H1 (cell line): Measurements from ENCODE around the gene JAKMIP1. TPM values are rescaled to one million over a fixed set of nuclear protein-coding genes. Genes with fewer than 3 reads are reported as not detected.

ENCODE experiments used
- CHD7 ChIP-seq: fragments of 300-600 bp; sonication (generic); IDR thresholded peaks from 2 replicates; pipeline ENCODE4 v1.7.1; 2012; ENCODE audit warnings: low read length, moderate library complexity, mild to moderate bottlenecking, inconsistent platforms; ENCODE audit not compliant: insufficient replicate concordance
- HDAC2 ChIP-seq, 2 experiments: fragments of 300-600 bp in 1 of 2; sonication (generic) in 1 of 2; IDR thresholded peaks; 2 replicates each; pipeline ENCODE4 v1.6.1; 2011 to 2012; ENCODE audit warnings: low read depth in 2 of 2, low read length in 2 of 2, mild to moderate bottlenecking in 2 of 2, moderate library complexity in 2 of 2, borderline replicate concordance in 1 of 2, inconsistent platforms in 1 of 2
- polyA plus RNA-seq, 7 experiments: library from polyadenylated mRNA; depleted of rRNA in 3 of 7; stranded (reverse) in 5 of 7; unstranded in 2 of 7; fragments of >200 nt in 5 of 7; fragments of 200-250 nt in 2 of 7; gene quantifications; 1 replicate in 5 of 7; 2 replicates in 1 of 7; 4 replicates in 1 of 7; pipeline versions ENCODE4 v1.2.1 to v1.2.3, GENCODE V29; 2011 to 2013; ENCODE audit warnings: missing spikeins in 2 of 7, mixed read lengths in 2 of 7
- total RNA-seq: library from RNA; stranded (reverse); fragmentation: NEBNext Ultra II Directional; extraction: Animal tissue kit (Norgen Biotek cat#: 25700); gene quantifications from 2 replicates; pipeline ENCODE4 v1.2.1, GENCODE V29; 2021

JAKMIP1 gene
- total and polyA plus RNA-seq, 2 of the 8 experiments (the other 6 are each of a cell fraction or from before 2014, with no cell fraction given), result 2.5 to 4.4 TPM

GRCh38 chr4:6224735-6225134, 24.4 kb upstream of the JAKMIP1 start (continued):
- TF ChIP-seq HDAC2 (IDR thresholded peaks at IDR 0.05; ENCODE audit: borderline replicate concordance in 1 of 2, low read depth in 2 of 2, low read length in 2 of 2) (no peak), CHD7 (no peak)
- TF ChIP-seq, all 59 proteins: peak for 0
